Fibroblast of pulmonary artery (primary cell): ENCODE data around the gene CTIF.

Source experiments
- DNase-seq: peaks from one replicate; pipeline ENCODE4 v3.0.0-alpha.2; 2010; ENCODE audit warnings: low read depth
- H3K4me3 ChIP-seq: replicated peaks from 2 replicates; pipeline ENCODE4 v1.5.1; 2011; ENCODE audit warnings: low read depth, mild to moderate bottlenecking, control low read depth, low read length, moderate library complexity
- CTCF ChIP-seq: IDR thresholded peaks from 2 replicates; pipeline ENCODE4 v1.5.1; 2011; ENCODE audit warnings: mild to moderate bottlenecking, control low read depth, low read length, inconsistent platforms; ENCODE audit errors: missing control alignments

Gene CTIF

GRCh38 chr18:48819276-48819675, 280.4 kb downstream of the CTIF start:
- no peak for DNase-seq
- H3K4me3 ChIP-seq = no peak overlapping the region
- TF ChIP-seq CTCF = no peak

- no peak for TF ChIP-seq CTCF
- H3K4me3 ChIP-seq = no peak overlapping the region
- no peak for DNase-seq
Measured at GRCh38 chr18:48819781-48820482, 281.1 kb downstream of the CTIF start.

- DNase-seq = no peak
Measured at GRCh38 chr18:48820483-48821250, 281.8 kb downstream of the CTIF start.

GRCh38 chr18:48821251-48821590, 282.4 kb downstream of the CTIF start:
- DNase-seq = no peak
- H3K4me3 ChIP-seq = no peak overlapping the region
- TF ChIP-seq CTCF = no peak

More at GRCh38 chr18:48820483-48821250, 281.8 kb downstream of the CTIF start:
- TF ChIP-seq CTCF = no peak
- no peak overlapping the region for H3K4me3 ChIP-seq

- no peak for TF ChIP-seq CTCF
- no peak for DNase-seq
- H3K4me3 ChIP-seq = no peak overlapping the region
Measured at GRCh38 chr18:48821845-48822244, 283.0 kb downstream of the CTIF start.

- no peak for DNase-seq
- H3K4me3 ChIP-seq = no peak overlapping the region
- TF ChIP-seq CTCF = no peak
Measured at GRCh38 chr18:48824231-48824970, 285.6 kb downstream of the CTIF start.
